Measurements from ENCODE around the gene ERLIN1.
"Not testable (repeated sequence)": the region's sequence is repeated elsewhere in the genome, so short reads cannot be mapped to it uniquely, and the experiment has no call there.

The ERLIN1 gene

DNA sequence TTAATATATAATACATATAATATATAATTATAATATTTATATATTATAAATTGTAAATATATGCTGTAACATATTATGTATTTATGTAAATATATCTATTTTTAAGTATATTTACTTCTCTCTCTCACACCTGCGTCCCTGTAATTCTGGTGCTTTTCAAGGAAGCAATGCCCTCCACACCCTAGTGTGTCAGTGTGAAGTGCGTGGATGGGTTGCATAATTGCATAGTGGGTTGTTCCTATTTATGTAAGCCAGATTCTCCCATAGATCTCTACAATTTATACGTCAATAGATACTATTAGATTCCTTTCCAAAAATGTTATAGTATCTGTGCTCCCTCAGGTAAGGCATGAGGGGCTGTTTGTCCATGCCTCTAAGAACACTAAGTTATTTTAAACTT lies 54.3 kb downstream of the ERLIN1 start:
- no peak for DNase-seq

DNA sequence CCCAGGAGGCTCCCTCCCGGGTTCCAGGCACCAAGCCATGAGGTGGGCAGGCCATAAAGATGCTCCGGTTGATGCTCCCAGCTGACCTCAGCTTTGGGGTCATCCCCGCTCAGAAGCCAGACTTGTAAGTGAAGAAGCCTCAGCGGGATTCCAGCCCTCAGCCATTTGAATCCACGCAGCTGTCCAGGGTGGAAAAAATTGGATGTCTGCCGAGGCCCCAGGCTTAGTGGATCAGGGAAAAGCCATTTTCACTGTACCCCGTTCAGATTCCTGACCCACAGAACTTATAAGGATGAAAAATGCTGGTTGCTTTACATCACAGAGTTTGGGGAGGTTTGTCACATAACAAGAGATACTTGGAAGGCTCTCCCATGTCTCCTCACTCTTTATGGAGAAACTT lies 55.0 kb downstream of the ERLIN1 start:
- no peak for DNase-seq

DNA sequence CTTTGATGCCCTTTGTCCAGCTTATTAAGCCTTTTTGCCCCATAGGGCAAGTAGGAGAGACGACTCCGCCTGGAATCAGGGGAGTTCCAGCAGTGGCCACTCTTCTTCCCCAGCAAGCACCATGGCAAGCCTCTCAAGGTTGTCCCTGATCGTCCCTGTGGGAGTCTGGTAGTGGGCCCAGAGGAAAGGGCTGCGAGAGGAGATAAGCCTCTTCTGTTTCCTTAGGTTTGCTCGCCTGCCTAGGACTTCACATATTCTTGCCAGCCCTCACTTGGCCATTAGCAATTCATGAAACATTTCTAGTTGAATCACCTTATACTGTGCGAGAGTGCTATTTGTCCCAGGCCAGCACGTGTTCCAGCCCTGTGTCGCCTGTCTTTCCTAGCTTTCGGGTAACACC lies 56.4 kb downstream of the ERLIN1 start:
- DNase-seq = no peak

DNA sequence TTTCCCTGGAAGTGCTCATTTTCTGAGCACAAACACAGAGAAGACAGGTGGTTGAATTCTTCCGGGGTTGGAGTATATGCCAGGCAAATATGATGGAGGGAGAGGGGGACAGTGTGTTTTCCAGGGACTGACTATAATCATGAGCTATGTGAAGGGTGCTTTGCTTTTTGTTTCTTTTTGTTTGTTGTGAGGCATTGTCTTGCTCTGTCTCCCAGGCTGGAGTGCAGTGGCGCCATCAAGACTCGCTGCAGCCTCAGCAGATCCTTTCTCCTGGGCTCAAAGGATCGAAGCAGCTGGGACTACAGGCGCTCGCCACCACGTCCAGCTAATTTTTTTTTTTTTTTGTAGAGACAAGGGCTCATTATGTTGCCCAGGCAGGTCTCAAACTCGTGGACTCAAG lies 56.9 kb downstream of the ERLIN1 start:
- no peak for DNase-seq

DNA sequence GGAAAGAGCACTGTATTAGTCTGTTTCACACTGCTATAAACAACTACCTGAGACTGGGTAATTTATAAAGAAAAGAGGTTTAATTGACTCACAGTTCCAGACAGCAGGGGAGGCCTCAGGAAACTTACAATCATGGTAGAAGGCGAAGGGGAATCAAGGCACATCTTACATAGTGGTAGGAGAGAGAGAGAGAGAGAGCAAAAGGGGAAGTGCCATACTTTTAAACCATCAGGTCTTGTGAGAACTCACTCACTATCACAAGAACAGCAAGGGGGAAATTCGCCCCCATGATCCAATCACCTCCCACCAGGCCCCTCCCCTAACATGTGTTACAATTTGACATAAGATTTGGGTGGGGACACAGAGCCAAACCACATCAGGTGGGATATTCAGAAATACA lies 60.5 kb downstream of the ERLIN1 start:
- DNase-seq = not testable (repeated sequence)

DNA sequence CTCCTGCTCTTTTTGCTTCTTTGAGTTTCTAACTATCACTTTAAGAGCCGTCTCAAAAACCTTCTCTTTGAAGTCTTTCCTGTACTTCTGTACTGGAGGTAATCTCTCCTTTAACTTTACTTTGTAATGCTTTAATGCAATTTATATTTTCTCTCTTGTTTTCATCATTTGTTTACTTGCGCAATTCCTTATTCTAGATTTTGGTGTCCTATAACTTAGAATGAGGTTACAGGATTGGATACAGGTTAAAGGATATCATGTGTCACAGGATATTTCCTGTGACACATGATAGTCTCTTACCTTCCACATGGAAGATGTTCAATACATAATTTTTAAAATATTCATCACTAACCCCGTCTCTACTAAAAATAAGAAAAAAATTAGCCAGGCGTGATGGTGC lies 61.7 kb downstream of the ERLIN1 start:
- DNase-seq = no peak

DNA sequence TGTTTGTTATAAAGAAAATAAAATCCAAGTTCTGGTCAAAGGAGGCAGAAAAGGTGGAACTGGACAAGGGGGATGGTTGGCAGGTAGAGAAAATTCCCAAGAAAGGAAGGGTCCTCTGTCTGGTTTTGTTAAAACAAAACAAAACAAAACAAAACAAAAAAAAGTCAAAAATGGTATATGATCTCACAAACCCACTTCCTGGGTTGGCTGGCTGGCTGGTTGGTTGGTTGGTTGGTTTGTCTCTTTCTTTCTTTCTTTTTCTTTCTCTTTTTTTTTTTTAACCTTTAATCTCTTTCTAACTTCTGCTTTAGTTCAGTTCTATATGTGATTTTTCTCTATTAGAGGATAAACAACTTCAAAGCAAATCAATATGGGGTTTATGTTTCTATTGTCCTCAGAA lies 63.0 kb downstream of the ERLIN1 start:
- no peak for DNase-seq

DNA sequence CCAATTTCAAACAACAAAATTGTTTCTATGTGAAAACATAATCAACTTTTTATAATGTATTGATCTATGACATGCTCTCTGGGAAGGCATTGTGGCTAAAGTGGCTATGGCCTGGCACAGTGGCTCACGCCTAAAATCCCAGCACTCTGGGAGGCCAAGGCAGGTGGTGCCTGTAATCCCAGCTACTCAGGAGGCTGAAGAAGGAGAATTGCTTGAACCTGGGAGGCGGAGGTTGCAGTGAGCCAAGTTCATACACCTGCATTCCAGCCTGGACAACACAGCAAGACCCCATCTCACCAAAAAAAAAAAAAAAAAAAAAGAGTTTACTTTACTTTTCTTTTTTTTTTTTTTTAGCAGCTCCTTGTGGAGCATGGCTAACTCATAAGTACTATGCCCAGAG lies 65.3 kb downstream of the ERLIN1 start:
- DNase-seq = no peak

DNA sequence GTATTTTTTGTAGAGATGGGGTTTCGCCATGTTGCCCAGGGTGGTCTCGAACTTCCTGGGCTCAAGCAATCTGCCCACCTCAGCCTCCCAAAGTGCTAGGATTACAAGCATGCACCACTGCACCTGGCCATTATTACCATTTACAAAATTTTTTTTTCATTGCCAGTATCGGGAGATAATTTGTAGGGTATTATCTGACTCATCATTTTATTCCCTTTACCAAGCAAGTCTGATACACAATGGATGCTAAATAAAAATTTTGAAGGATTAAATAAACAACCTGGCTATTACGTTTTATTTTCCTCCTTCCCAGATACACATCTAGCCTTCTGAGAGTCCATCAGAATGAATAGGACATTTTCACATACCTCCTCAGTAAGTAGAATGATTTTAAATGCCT lies 66.1 kb downstream of the ERLIN1 start:
- no peak for DNase-seq

DNA sequence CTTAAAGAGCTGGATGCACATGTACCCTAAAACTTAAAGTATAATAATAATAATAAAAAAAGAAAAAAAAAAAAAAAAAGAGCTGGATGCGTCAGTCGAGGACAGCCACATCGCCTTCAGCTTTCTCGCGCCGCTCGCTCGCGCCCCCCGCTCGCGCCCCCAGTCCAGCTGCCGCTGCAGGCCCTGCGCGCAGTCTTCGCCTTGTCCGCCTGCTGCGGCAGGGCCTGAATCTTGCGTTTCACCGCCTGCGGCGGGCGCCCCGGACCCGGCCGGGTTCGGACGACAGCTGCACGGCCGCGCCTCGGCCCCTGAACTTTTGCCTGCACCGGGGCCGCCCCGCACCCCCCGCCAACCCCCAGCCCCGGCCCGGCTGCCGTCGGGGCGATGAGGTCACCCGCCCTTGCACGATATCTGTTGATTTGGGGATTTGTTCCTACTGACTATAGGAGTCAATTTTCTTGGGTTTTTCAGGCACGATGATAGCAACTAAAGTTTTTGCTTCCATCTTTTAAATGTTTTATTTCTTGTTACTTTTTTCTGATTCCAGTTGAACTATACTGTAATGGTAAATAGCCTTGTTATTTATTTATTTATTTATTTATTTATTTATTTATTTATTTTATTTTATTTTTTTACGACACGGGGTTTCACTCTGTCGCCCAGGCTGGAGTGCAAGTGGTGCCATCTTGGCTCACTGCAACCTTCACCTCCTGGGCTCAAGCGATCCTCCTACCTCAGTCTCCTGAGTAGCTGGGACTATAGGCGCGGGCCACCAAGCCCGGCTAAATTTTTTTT lies 70.7 kb downstream of the ERLIN1 start:
- DNase-seq = no peak

DNA sequence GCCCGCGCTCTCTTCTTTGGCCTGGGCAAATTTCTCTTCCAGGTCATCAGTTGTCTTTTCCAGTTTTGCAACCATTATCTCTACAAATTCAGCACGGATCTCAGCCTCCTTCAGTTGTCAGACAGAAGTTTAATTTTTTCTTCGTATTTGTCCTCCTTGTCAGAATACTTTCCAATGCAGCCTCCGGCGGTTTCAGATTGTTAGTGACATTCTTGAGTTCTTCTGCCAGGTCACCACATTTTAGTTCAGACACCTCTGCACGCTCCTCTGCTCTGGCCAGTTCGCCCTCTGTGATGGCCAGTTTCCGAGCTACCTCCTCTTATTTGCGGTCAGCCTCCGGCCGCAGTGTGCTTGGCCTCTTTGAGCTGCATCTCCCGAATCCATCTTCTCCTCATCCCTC lies 71.4 kb downstream of the ERLIN1 start:
- DNase-seq = no peak

DNA sequence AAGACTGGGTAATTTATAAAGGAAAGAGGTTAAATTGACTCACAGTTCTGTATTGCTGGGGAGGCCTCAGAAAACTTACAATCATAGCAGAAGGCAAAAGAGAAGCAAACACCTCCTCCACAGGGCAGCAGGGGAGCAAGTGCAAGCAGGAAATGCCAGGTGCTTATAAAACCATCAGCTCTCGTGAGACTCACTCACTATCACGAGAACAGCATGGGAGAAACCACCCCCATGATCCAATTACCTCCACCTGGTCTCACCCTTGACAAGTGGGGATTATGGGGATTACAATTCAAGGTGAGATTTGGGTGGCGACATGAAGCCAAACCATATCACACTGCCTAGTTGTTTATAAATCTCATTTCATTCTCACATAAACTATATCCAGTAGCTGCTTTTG lies 76.2 kb downstream of the ERLIN1 start:
- DNase-seq = no peak

DNA sequence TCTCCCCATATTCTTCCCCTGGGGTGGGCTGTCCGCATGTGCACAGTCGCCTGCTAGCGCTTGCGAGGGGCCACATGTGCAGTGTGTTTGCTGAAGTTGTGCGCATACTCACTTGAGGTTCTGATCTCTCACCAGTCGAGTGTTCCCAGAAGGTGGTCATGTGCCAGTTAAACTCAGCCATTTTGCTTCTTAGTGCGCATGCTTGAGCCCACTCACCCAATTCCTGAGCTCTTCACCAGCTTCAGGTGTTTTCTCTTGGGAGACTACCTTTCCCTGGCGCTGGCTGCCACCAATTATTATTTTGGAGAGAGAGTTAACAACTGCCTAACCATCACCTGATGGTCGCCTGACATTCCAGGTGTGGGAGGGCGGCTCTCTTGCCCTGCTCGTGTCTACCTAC lies 79.0 kb downstream of the ERLIN1 start:
- no peak for DNase-seq

DNA sequence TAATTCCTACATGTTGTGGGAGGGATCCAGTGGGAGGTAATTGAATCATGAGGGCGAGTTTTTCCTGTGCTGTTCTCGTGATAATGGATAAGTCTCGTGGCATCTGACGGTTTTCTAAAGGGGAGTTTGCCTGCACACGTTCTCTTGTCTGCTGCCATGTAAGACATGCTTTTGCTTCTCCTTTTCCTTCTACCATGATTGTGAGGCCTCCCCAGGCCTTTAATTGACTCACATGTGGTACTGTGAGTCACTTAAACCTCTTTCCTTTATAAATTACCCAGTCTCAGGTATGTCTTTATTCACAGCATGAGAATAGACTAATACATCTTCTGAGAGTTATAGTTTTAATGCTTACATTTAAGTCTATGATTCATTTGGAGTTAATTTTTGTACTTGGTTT lies 81.5 kb downstream of the ERLIN1 start:
- DNase-seq = no peak

DNA sequence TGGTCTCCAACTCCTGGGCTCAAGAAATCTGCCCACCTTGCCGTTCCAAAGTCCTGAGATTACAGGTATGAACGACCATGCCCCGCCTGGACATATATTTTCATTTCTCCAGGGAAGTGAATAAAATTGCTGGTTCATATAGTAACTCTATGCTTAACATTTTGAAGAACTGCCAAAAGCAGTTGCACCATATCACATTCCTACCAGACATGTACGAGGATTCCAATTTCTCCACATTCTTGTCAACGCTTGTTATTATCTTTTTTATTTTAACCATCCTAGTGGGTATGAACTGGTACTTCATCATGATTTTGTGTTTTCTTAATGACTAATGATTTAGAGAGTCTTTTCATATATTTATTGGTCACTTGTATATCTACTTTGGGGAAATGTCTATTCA lies 82.2 kb downstream of the ERLIN1 start:
- DNase-seq = no peak

DNA sequence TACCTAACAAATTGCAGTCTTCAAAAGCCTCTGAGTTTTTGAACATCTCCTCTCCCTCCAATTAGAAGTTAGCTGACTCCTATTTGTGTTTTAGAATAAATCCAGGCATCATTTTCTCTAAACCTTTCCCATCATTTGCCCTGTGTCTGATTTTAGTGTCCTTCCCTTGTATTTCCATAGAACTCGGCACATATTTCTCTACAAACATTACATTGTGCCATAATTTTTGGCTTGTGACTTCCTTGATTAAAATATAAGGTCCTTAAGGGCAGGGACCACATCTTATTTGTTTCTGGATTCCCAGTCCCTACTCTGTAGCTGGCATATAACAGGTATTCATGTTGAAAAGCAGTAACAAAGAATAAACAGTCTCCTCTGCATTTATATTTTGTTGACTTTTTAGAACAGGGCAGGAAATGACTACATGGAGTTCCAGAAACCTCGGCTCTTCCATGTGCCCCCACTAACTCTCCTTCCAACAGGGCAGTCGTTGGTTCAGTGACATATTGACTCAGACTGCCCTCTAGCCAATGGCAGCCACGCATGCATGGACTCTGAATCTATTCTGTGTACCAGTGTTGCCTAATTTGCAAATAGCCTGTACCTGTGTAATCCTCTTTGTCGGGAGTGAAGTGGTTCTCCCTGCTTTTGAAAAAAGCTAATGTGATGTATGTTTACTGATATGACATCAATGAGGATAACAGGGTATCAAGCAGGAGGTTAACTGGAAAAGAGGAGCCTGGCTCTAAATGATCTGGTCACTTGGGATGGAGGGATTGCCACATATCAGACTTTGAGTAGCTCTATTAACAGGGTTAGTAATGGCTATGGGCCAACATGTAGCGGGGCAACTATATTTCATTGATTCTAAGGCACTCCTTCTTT lies 84.4 kb downstream of the ERLIN1 start:
- no peak for DNase-seq

DNA sequence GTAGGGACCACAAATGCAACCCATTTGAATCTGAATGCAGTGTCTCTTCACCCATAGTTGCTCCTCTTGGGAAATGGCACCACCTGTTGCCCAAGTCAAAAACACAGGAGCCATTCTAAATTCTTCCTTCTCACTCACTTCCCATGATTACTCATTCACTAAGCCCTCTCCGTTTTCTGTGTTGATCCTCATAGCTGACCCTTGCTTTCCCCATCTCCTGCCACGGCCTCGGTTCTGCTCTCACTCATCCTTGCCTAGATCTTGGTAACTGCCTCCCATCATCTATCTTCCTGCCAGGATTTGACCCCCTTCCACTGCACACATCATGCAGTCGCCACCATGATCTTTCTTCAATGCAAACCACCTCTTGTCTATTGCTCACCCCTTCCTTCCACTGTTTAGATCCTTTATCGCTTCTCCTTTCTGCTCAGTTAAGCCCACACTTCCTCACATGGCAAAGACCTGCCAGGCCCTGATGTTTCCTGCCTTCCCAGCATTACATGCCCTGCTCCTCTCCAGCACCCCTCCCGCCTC lies 85.1 kb downstream of the ERLIN1 start:
- no peak for DNase-seq

Measured in CD4-positive, alpha-beta T cell treated with Interleukin-15 for 1 hour (primary cell).